DOHH2 (cell line): ENCODE measurements around the gene AP5S1.

Experiments used
- H3F3A ChIP-seq: fragments of 200-600 bp; sonication (generic), shearing (Covaris generic); 2 replicates; pipeline ENCODE4 v1.6.0; 2016; ENCODE audit warnings: antibody characterized with exemption, mild to moderate bottlenecking; ENCODE audit not compliant: control insufficient read depth, insufficient read depth
- H3K27ac ChIP-seq: fragments of 200-600 bp; sonication (generic); 2 replicates; pipeline ENCODE4 v1.5.1; 2014; ENCODE audit warnings: low read depth, mild to moderate bottlenecking, low read length, moderate library complexity
- H3K27me3 ChIP-seq: fragments of 200-600 bp; sonication (generic); 2 replicates; pipeline ENCODE4 v1.6.1; 2014; ENCODE audit warnings: mild to moderate bottlenecking, low read length, mixed read lengths; ENCODE audit not compliant: control insufficient read depth
- H3K36me3 ChIP-seq: fragments of 200-600 bp; sonication (generic); 2 replicates; pipeline ENCODE4 v1.6.1; 2014; ENCODE audit warnings: mild to moderate bottlenecking, low read length, moderate library complexity, mixed read lengths; ENCODE audit not compliant: control insufficient read depth
- H3K4me1 ChIP-seq: fragments of 200-600 bp; sonication (generic); 2 replicates; pipeline ENCODE4 v1.6.1; 2014; ENCODE audit warnings: mild to moderate bottlenecking, low read length, mixed read lengths; ENCODE audit not compliant: control insufficient read depth
- H3K4me2 ChIP-seq: fragments of 200-600 bp; sonication (generic); 2 replicates; pipeline ENCODE4 v1.6.0; 2014; ENCODE audit warnings: mild to moderate bottlenecking, low read length, moderate library complexity
- H3K4me3 ChIP-seq: fragments of 200-600 bp; sonication (generic); 2 replicates; pipeline ENCODE4 v1.5.1; 2014; ENCODE audit warnings: mild to moderate bottlenecking, low read length, mixed read lengths
- H3K79me2 ChIP-seq: fragments of 200-600 bp; sonication (generic); 2 replicates; pipeline ENCODE4 v1.6.1; 2014; ENCODE audit warnings: mild to moderate bottlenecking, low read length, mixed read lengths; ENCODE audit not compliant: control insufficient read depth
- H3K9me2 ChIP-seq: fragments of 200-600 bp; sonication (generic); replicated peaks from 2 replicates; pipeline ENCODE4 v1.6.1; 2014; ENCODE audit warnings: mild to moderate bottlenecking, low read length, mixed read lengths; ENCODE audit not compliant: control insufficient read depth
- H3K9me3 ChIP-seq: fragments of 200-600 bp; sonication (generic); 2 replicates; pipeline ENCODE4 v1.6.1; 2014; ENCODE audit warnings: antibody characterized with exemption, low read length, mixed read lengths; ENCODE audit not compliant: control insufficient read depth, insufficient read depth
- H4K20me1 ChIP-seq: fragments of 200-600 bp; sonication (generic); 2 replicates; pipeline ENCODE4 v1.6.0; 2014; ENCODE audit warnings: low read depth, mild to moderate bottlenecking, antibody characterized with exemption, low read length, moderate library complexity; ENCODE audit not compliant: control insufficient read depth, insufficient read depth
- EZH2phosphoT487 ChIP-seq: fragments of 200-600 bp; sonication (generic); IDR thresholded peaks from 2 replicates; pipeline ENCODE4 v1.6.1; 2017; ENCODE audit warnings: borderline replicate concordance, mild to moderate bottlenecking, antibody characterized with exemption, low read length, moderate library complexity, mixed read lengths
- TF ChIP-seq, protein P1 (sequence below): fragments of 200-600 bp; sonication (generic); IDR thresholded peaks from one replicate; pipeline ENCODE4 v1.5.1; 2014; ENCODE audit warnings: antibody characterized with exemption, mild to moderate bottlenecking, low read depth, low read length; ENCODE audit not compliant: poor library complexity, severe bottlenecking

AP5S1 gene

GRCh38 chr20:3862333-3862732, 42.0 kb downstream of the AP5S1 start:
- Histone ChIP-seq H3K4me1 (no peaks in the 10 kb centered on the region), H3K9me2 (no peaks in the 10 kb centered on the region), H3K27me3 (no peaks in the 10 kb centered on the region), H4K20me1 (no peaks in the 10 kb centered on the region), H3K79me2 (peaks cover 2% of the 10 kb centered on the region; the same call in 1 of the 2 replicates), H3K36me3 (peaks cover 79% of the 10 kb centered on the region), H3K4me3 (no peak overlapping the region), H3K4me2 (no peak overlapping the region), H3F3A (no peaks in the 10 kb centered on the region), H3K27ac (no peak overlapping the region), H3K9me3 (peaks cover 4% of the 10 kb centered on the region; the same call in 1 of the 2 replicates)
- TF ChIP-seq EZH2phosphoT487: no peak
- TF ChIP-seq, protein P1, sequence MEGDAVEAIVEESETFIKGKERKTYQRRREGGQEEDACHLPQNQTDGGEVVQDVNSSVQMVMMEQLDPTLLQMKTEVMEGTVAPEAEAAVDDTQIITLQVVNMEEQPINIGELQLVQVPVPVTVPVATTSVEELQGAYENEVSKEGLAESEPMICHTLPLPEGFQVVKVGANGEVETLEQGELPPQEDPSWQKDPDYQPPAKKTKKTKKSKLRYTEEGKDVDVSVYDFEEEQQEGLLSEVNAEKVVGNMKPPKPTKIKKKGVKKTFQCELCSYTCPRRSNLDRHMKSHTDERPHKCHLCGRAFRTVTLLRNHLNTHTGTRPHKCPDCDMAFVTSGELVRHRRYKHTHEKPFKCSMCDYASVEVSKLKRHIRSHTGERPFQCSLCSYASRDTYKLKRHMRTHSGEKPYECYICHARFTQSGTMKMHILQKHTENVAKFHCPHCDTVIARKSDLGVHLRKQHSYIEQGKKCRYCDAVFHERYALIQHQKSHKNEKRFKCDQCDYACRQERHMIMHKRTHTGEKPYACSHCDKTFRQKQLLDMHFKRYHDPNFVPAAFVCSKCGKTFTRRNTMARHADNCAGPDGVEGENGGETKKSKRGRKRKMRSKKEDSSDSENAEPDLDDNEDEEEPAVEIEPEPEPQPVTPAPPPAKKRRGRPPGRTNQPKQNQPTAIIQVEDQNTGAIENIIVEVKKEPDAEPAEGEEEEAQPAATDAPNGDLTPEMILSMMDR: no peak

GRCh38 chr20:3863317-3863716, 43.0 kb downstream of the AP5S1 start:
- Histone ChIP-seq H3K27ac (no peak overlapping the region), H3K9me2 (no peaks in the 10 kb centered on the region), H3F3A (no peaks in the 10 kb centered on the region), H4K20me1 (no peaks in the 10 kb centered on the region), H3K27me3 (no peaks in the 10 kb centered on the region), H3K4me3 (no peak overlapping the region), H3K9me3 (peaks cover 4% of the 10 kb centered on the region; the same call in 1 of the 2 replicates), H3K4me2 (no peak overlapping the region), H3K4me1 (no peaks in the 10 kb centered on the region), H3K79me2 (no peaks in the 10 kb centered on the region), H3K36me3 (peaks cover 74% of the 10 kb centered on the region)
- TF ChIP-seq, protein P1: no peak
- TF ChIP-seq EZH2phosphoT487: no peak

- peaks cover 4% of the 10 kb centered on the region; the same call in 1 of the 2 replicates for H3K9me3 ChIP-seq
- no peak overlapping the region for H3K4me2 ChIP-seq
- H3K9me2 ChIP-seq: no peaks in the 10 kb centered on the region
- TF ChIP-seq, protein P1: no peak
- TF ChIP-seq EZH2phosphoT487: no peak
- no peaks in the 10 kb centered on the region for H3F3A ChIP-seq
- no peak overlapping the region for H3K4me3 ChIP-seq
- H3K36me3 ChIP-seq: peaks cover 70% of the 10 kb centered on the region
- H3K27ac ChIP-seq: no peak overlapping the region
- H3K27me3 ChIP-seq: no peaks in the 10 kb centered on the region
- no peaks in the 10 kb centered on the region for H3K4me1 ChIP-seq
- H4K20me1 ChIP-seq: no peaks in the 10 kb centered on the region
- no peaks in the 10 kb centered on the region for H3K79me2 ChIP-seq
These were observed 44.2 kb downstream of the AP5S1 start for GRCh38 chr20:3864518-3864917.
